Common myeloid progenitor, CD34-positive (primary cell): ENCODE results near the gene ANAPC15.
"Not testable (repeated sequence)": the region's sequence is repeated elsewhere in the genome, so short reads cannot be mapped to it uniquely, and the experiment has no call there.

ENCODE experiments used
- CTCF ChIA-PET: fragments of 350-600 bp; sonication (Branson Sonifier 250); formaldehyde crosslinking; loops from one replicate; lab custom pipeline; 2021; ENCODE audit warnings: antibody characterized with exemption; lab: Charles Lee
- POLR2A ChIA-PET: fragments of 350-600 bp; sonication (Branson Sonifier 250); formaldehyde crosslinking; loops from one replicate; lab custom pipeline; 2021; ENCODE audit warnings: antibody characterized with exemption; lab: Charles Lee
- DNase-seq, 3 donors: peaks; one replicate each; pipeline versions ENCODE4 v3.0.0 to v3.0.0-alpha.2; 2013
- H3K27ac ChIP-seq, 2 experiments: 1 replicate in 1 of 2; 2 replicates in 1 of 2; pipeline ENCODE4 v1.7.0; 2013; ENCODE audit warnings: inconsistent platforms in 2 of 2, low read length in 2 of 2, mild to moderate bottlenecking in 2 of 2, low read depth in 1 of 2, moderate library complexity in 1 of 2; ENCODE audit not compliant: severe bottlenecking in 2 of 2, insufficient read depth in 1 of 2, poor library complexity in 1 of 2
- H3K27me3 ChIP-seq, 5 experiments: replicated peaks in 2 of 5; 1 replicate in 3 of 5; 2 replicates in 2 of 5; pipeline versions ENCODE4 v1.6.1 to v1.7.0; 2013; ENCODE audit warnings: low read length in 4 of 5, mild to moderate bottlenecking in 2 of 5, moderate library complexity in 2 of 5, inconsistent platforms in 1 of 5; ENCODE audit not compliant: insufficient read depth in 5 of 5, control insufficient read depth in 4 of 5
- H3K36me3 ChIP-seq, 4 experiments: 1 replicate in 2 of 4; 2 replicates in 2 of 4; pipeline versions ENCODE4 v1.6.1 to v1.7.0; 2013; ENCODE audit warnings: low read length in 3 of 4, control low read depth in 1 of 4, mild to moderate bottlenecking in 1 of 4; ENCODE audit not compliant: control insufficient read depth in 4 of 4, insufficient read depth in 4 of 4
- H3K4me1 ChIP-seq, 4 experiments: 1 replicate in 3 of 4; 2 replicates in 1 of 4; pipeline versions ENCODE4 v1.6.1 to v1.7.1; 2013; ENCODE audit warnings: low read length in 3 of 4, mild to moderate bottlenecking in 3 of 4, control low read depth in 1 of 4, inconsistent platforms in 1 of 4, moderate library complexity in 1 of 4; ENCODE audit not compliant: control insufficient read depth in 4 of 4, insufficient read depth in 4 of 4; ENCODE audit errors: control extremely low read depth in 1 of 4
- H3K4me3 ChIP-seq, 7 experiments: 1 replicate in 4 of 7; 2 replicates in 3 of 7; pipeline versions ENCODE4 v1.5.1 to v1.7.0; 2013; ENCODE audit warnings: mild to moderate bottlenecking in 7 of 7, low read length in 6 of 7, moderate library complexity in 6 of 7, inconsistent platforms in 2 of 7, low read depth in 2 of 7, control low read depth in 1 of 7; ENCODE audit not compliant: insufficient read depth in 4 of 7, control insufficient read depth in 1 of 7; ENCODE audit errors: extremely low read depth in 1 of 7
- H3K9me3 ChIP-seq, 5 experiments: 1 replicate in 4 of 5; 2 replicates in 1 of 5; pipeline versions ENCODE4 v1.6.1 to v1.7.1; 2013; ENCODE audit warnings: low read length in 4 of 5, mild to moderate bottlenecking in 2 of 5, inconsistent platforms in 1 of 5, low read depth in 1 of 5, moderate library complexity in 1 of 5; ENCODE audit not compliant: control insufficient read depth in 4 of 5, insufficient read depth in 2 of 5; ENCODE audit errors: control extremely low read depth in 1 of 5
- WGBS: methylation state at CpG from one replicate; pipeline ENCODE4 v1.1.5; 2013; ENCODE audit not compliant: insufficient coverage; 5-methylcytosine and 5-hydroxymethylcytosine counted together

Gene ANAPC15

GRCh38 chr11:72139500-72139899 is 27.0 kb upstream of the ANAPC15 start:
- WGBS, result 95% methylated on average over 8 of the region's 11 CpGs
- Histone ChIP-seq H3K4me3 (no peak overlapping the region), H3K27ac (no peak overlapping the region), H3K4me1 (peaks cover 0 to 4% (median 2%) of the 10 kb centered on the region in 4 experiments), H3K27me3 (no peaks in the 10 kb centered on the region), H3K36me3 (no peaks in the 10 kb centered on the region), H3K9me3 (no peaks in the 10 kb centered on the region)
- POLR2A ChIA-PET, result no interaction called here
- CTCF ChIA-PET, result no interaction called here
- DNase-seq, result no peak

GRCh38 chr11:72138821-72139390 is 26.4 kb upstream of the ANAPC15 start:
- no peak for DNase-seq
- Histone ChIP-seq H3K27ac (no peak overlapping the region), H3K9me3 (no peaks in the 10 kb centered on the region), H3K4me3 (no peak overlapping the region), H3K27me3 (no peaks in the 10 kb centered on the region), H3K36me3 (no peaks in the 10 kb centered on the region), H3K4me1 (peaks cover 0 to 3% (median 2%) of the 10 kb centered on the region in 4 experiments)
- WGBS, result 90% methylated on average over 6 of the region's 12 CpGs
- ChIA-PET CTCF (interaction anchor here (1.2 kb wide), 1 partner anchor 114 kb away, joined by 3 read pairs; no protein-coding TSS in a partner anchor), POLR2A (no interaction called here)

GRCh38 chr11:72136684-72137262 is 24.3 kb upstream of the ANAPC15 start:
- H3K9me3 ChIP-seq, result no peaks in the 10 kb centered on the region
- WGBS, result 100% methylated on average over 4 of the region's 4 CpGs
- DNase-seq, result no peak
- ChIA-PET CTCF (interaction anchor here (0.6 to 1.0 kb wide), 2 partner anchors 8 to 9 kb away, joined by 3 read pairs; no protein-coding TSS in a partner anchor), POLR2A (no interaction called here)
- peak overlapping the region in 1 of 7 experiments; percentile 31 for H3K4me3 ChIP-seq
- H3K36me3 ChIP-seq, result no peaks in the 10 kb centered on the region
- H3K27me3 ChIP-seq, result no peaks in the 10 kb centered on the region
- H3K4me1 ChIP-seq, result peaks cover 6 to 13% (median 8%) of the 10 kb centered on the region in 4 experiments
- no peak overlapping the region for H3K27ac ChIP-seq

- peak overlapping the region in 1 of 7 experiments; percentile 31 for H3K4me3 ChIP-seq
- ChIA-PET POLR2A (no interaction called here), CTCF (interaction anchor here (0.6 kb wide), 1 partner anchor 9 kb away, joined by 3 read pairs; no protein-coding TSS in a partner anchor)
- H3K9me3 ChIP-seq, result no peaks in the 10 kb centered on the region
- WGBS, result 96% methylated on average over 13 of the region's 14 CpGs
- DNase-seq, result no peak
- peaks cover 6 to 13% (median 8%) of the 10 kb centered on the region in 4 experiments for H3K4me1 ChIP-seq
- H3K27ac ChIP-seq, result no peak overlapping the region
- no peaks in the 10 kb centered on the region for H3K36me3 ChIP-seq
- no peaks in the 10 kb centered on the region for H3K27me3 ChIP-seq
These were observed 23.6 kb upstream of the ANAPC15 start for GRCh38 chr11:72135891-72136683.

GRCh38 chr11:72135473-72135872 is 23.0 kb upstream of the ANAPC15 start, which contains the start of gene FOLR3:
TSS of gene FOLR3 (plus strand) at chr11:72135725. CDS start at chr11:72135953, 228 bp downstream.
- 95% methylated on average over 2 of the region's 4 CpGs for WGBS
- Histone ChIP-seq H3K4me1 (peaks cover 6 to 13% (median 8%) of the 10 kb centered on the region in 4 experiments), H3K4me3 (peak within 1 kb of the TSS in 1 of 7 experiments; percentile 31)
- DNase-seq, H3K36me3 ChIP-seq, H3K27ac ChIP-seq, H3K27me3 ChIP-seq, H3K9me3 ChIP-seq, POLR2A ChIA-PET: not testable (repeated sequence)
- CTCF ChIA-PET, result interaction anchor here (0.6 kb wide), 1 partner anchor 9 kb away, joined by 4 read pairs; no protein-coding TSS in a partner anchor

- Histone ChIP-seq H3K36me3 (no peaks in the 10 kb centered on the region), H3K4me1 (peaks cover 6 to 13% (median 8%) of the 10 kb centered on the region in 4 experiments), H3K4me3 (peak overlapping the region in 1 of 7 experiments; percentile 18), H3K27ac (no peak overlapping the region), H3K9me3 (peaks cover 0 to 10% (median 3%) of the 10 kb centered on the region in 5 experiments), H3K27me3 (no peaks in the 10 kb centered on the region)
- peak in 2 of 3 donors; percentile 33 to 49 for DNase-seq
- CTCF ChIA-PET, result interaction anchor here (2.6 kb wide), 1 partner anchor 11 kb away, joined by 8 read pairs; no protein-coding TSS in a partner anchor
- POLR2A ChIA-PET, result no interaction called here
- no CpG with 5 or more reads among the region's 2 CpGs for WGBS
These were observed 20.2 kb upstream of the ANAPC15 start for GRCh38 chr11:72132646-72133045.
